HG03575 (cell line): ENCODE results near the gene NEDD8.
"Not testable (repeated sequence)": the region's sequence is repeated elsewhere in the genome, so short reads cannot be mapped to it uniquely, and the experiment has no call there.

Experiments used
- ATAC-seq: cut with Tn5 transposase; IDR thresholded peaks from one replicate; pipeline ENCODE4 v1.9.1; 2021; ENCODE audit not compliant: unreplicated experiment, insufficient number of reproducible peaks, low FRiP score; ENCODE audit errors: extremely low read depth

Gene NEDD8

DNA sequence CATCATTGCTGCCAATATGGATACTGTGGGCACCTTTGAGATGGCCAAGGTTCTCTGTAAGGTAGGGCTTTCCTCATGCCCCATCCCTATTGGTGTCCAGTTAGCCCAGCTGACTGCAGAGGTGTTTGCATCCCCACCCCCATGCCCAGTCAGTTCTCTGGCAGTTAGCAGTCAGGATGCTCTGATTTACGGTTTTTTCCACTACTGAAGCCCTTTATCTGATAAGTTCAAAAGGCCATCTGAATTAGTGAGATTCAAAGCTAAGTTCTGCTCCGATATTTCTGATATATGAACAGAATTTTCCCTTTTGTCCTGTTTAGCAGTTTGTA, 1.3 kb upstream of the NEDD8 start:
- ATAC-seq = no peak

DNA sequence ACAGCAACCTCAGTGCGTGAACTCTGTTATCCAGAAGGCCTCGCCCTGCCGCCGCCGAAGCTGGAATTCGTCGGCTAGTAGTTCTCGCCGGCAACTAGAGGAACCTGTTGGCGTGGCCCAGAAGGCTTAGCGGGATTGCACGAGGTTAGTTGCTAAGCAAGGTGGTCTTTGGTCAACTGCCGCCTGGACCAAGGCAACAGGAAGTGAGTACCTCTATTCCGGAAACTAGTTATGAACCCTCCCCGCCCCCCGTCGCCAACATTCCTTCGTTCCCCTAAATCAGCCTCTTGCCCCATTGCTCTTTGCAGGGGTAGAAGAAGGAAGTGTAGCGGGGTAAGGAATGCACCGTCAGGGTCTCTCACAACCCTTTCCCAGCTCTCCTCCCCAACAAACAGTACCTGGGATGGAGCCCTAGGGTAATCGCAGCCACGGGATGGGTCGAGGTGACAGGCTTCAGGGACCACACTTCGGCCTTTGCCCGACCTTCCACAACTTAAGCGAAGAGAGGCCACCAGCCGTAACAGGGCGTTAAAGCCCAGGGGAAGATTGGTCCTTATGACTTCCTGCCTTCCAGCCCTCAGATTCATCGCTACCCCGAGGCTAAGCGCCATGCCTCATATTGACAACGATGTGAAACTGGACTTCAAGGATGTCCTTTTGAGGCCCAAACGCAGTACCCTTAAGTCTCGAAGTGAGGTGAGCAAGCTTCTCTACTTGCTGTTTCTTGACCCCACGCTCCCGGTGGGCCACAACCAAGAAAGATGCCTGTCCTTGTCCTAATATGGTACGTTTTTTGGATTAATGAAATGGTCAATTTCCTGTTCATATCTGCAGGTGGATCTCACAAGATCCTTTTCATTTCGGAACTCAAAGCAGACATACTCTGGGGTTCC, 724 bp upstream of the NEDD8 start, which contains the start of gene GMPR2:
GMPR2 (plus strand) TSS at position 285 of the 893 bp plus-strand sequence; CDS start at position 610, 325 bp downstream.
- no peak for ATAC-seq

DNA sequence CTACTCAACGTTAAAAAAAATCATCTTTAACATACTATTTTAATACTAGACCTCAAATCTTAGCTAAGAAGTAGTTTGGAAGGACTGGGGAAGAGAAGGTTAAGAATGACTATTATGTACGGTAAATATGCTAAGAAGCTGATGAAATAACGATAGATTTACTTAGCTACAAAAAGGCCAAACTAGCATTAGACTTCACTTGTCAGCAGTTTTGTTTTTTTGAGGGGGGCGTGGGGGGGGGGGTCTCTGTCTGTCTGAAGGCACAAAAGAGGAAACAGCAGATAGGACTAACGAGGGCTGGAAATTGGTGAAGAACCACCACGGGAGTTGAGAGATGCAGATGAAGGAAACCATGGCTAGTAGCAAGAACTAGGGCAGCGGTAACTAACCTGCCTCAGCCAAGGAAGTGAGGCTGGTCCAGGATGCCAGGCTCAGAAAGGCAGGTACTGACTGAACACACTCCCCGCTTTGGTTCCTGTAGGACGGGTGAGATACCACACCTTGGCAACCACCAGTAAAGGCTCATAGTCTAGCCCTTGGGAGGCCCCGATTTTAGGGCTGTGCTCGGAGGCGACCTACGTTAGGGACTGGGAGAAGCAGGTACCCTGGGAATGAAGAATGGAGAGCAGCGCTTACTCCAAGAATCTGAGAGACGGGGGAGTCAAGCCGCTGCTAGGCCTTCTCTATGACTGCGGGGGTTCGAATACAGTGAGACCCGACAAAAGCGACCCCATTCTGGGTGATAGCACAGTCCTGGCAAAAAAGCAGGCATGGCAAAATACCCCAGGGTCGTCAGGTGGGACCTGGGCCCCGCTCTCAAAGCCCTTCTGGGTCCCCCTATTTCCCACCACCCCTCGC, 675 bp downstream of the NEDD8 start:
- ATAC-seq = no peak

DNA sequence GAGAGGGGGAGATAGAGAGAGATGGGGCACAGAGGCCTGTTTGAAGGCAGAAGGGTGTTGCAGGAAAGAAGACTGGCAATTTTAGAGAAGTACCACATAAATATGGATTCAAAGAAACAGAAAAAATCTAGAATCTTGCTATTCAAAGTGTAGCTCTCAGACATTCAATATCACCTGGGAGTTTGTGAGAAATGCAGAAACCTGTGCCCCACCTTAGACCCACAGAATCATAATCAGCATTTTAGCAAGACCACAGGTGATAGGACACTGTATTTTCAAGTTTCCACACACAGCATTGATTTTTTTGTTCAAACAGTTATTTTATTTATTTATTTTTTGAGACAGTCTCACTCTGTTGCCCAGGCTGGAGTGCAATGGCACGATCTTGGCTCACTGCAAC, 3.3 kb downstream of the NEDD8 start:
- ATAC-seq = no peak

DNA sequence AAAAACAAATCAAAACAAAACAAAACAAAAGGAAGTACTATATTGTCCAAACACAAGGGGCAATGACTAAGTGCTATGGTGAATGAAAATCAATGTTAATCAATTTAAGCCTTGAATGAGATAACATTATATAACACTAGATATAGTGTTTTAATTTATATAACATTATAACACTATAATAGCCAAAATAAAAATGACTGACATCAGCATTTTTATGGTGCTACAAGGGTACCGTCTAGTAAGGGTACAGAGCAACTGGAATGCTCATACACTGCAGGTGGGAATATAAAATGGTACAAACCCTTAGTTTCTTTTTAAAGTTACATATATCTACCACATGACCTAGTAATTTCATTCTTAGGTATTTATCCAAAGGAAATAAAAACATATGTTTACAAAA, 5.7 kb downstream of the NEDD8 start:
- no peak for ATAC-seq

DNA sequence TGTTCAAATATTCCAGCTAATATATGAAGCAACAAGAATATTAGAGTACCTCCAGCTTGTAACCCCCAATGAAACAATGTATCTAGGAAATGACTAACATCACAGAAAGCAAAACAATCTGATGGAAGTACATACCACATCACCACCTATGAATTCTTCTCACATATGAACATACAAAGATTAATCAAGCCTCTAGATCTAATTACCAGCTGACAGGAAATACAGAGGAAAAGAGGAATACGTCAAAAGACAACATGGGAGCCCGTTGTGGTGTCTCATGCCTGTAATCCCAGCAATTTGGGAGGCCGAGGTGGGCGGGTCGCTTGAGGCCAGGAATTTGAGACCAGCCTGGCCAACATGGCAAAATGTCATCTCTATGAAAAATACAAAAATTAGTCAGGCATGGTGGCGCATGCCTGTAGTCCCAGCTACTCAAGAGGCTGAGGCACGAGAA, 7.5 kb downstream of the NEDD8 start:
- no peak for ATAC-seq

DNA sequence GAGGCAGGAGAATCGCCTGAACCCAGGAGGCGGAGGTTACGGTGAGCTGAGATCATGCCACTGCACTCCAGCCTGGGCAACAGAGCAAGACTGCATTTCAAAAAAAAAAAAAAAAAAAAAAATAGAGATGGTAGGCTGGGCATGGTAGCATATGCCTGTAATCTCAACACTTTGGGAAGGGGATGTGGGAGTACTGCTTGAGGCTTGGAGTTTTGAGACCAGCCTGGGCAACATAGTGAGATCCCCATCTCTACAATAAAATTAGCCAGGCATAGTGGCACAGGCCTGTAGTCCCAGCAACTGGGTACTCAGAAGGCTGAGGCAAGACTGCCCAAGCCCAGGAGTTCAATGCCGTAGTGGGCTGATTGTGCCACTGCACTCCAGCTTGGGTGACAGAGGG, 9.2 kb downstream of the NEDD8 start:
- ATAC-seq = not testable (repeated sequence)

DNA sequence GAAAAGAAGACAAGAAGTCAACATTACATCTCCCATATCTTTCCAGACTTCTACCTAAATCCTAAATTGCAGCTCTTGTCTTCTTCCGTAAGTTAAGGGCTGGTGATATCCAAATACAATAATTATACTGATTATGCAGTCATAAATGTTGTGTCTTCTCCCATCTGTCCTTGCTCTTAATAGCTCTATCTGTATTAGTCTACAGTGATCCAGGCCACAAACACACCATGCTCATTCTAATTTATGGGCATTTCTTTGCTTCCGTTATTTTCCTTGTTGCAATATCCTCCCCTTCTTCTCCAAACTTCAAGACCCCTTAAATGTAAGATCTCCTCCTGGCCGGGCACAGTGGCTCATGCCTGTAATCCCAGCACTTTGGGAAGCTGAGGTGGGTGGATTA, 12.6 kb downstream of the NEDD8 start:
- ATAC-seq = no peak

DNA sequence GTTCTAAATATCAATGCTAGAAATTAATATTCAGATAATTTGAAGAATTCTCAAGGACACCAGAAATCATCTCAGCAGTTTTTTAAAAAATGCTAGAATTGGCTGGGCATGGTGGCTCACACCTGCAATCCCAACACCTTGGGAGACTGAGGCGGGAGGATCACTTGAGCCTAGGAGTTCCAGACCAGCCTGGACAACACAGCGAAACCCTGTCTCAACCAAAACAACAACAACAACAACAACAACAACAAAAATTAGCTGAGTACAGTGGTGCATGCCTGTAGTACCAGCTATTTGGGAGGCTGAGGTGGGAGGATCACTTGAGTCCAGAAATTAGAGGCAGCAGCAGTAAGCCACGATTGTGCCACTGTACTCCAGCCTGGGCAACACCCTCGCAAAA, 13.1 kb downstream of the NEDD8 start:
- no peak for ATAC-seq

DNA sequence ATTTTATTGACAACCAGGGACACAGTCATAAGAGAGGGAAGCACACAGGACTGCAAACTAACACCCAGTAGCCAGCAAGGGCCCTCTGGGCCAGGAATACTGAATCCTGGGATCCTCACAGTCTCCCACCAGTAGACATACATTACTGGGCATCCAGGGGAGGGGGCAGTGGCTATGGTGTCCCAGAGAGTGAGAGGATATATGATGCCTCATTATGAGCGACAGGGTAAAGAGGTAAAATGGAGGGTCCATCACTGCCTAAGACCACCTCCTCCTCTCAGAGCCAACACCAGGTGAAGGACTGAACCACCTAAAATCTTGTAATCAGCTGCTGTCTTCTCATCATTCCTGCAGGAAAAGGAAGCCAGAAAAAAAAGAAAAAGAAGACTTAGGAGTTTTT, 15.3 kb downstream of the NEDD8 start:
- ATAC-seq = not testable (repeated sequence)

DNA sequence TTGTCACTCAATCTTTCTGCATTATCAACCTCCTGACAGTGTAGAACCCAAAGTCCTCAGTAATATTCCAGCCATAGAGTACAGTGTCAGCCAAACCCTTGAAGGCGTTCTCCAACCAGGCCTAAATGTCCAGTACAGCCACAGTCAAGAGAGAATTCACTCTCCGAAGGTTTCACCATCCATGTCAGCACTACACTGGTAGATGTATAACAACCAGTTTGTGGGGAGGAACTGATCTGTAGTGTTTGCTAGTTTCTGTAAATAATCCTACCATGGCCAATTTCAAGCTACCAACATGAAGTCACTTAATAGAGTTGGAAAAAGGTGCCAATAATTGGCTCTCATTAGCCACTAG, 15.8 kb downstream of the NEDD8 start:
- no peak for ATAC-seq

DNA sequence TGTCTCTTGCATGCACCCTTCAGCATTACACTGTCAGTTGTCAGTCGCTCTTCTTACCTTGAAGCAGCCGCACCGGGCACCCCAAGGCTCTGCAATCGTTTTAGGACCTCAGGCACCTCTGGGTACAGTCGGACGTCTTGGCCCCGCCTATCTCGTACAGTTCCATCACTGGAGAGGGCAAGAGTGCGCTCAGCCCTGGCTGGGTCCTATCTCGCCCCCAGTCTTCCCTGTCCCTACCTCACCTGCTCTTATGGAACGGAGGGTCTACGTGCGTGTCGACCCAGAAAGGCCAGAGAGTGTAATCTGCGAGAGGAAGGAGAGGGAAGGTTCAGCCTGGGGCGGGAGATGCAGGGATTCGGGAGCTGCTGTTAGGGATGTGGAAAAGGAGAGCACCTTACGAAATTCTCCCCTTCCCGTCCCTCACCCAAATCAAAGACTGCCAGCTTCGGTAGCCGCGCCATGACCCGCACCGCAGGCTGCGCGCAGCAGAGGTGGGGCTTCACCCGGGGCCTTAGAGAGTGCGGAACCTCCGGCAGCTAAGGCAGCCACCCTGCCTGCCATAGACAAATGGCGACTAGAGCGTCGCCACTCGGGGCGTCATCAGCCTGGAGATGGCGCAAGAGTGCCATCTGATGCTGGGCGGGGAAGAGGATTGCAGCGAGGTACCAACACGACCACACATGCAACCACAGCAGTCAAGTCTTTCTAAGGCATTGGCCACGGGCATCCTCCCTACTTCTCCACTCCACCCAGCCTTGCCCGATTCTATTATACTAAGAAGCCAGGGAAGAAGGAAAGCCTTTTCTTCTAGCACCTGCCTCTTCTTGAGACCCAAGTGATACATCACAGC, 16.4 kb downstream of the NEDD8 start, which contains the start of gene MDP1:
MDP1 (minus strand) TSS at position 572 of the 850 bp plus-strand sequence; CDS start at position 461, 111 bp downstream.
- peak; percentile 28 for ATAC-seq

DNA sequence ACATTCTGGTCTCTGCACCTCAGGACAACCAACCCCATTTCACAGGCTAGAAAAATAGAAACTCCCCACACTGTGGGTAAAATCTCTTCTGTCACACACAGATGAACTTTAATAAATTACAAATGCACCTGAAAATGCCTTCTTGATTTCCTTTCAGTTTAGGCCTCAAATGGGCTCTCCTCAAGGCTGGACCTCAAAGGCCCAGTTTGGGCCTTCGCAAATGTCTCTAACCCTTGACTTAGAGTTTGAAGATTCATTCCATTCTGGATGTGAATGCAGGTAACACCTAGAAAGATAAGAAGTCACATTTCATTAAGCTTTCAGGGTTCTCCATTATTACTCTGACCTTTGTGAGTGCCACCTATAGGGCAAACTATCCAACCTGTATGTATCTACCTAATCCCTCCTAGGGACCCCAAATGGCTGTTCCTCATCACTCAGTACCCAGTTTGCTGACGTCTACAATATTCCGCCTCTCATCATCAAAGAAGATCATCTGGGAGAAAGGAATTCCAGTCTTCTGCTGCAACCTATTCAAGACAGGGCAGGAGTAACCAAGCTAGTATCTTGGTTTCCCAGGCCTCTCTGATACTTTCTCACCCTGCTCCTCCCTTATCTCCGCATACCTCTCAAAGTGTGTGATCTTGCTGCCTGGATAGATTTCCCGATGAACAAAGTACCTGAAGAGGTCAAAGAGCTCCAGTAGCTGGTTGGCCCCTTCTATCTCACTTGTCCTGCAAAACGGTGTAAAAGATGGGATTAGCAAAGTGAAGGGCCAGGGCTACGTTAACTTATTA, 18.1 kb downstream of the NEDD8 start:
- no peak for ATAC-seq

DNA sequence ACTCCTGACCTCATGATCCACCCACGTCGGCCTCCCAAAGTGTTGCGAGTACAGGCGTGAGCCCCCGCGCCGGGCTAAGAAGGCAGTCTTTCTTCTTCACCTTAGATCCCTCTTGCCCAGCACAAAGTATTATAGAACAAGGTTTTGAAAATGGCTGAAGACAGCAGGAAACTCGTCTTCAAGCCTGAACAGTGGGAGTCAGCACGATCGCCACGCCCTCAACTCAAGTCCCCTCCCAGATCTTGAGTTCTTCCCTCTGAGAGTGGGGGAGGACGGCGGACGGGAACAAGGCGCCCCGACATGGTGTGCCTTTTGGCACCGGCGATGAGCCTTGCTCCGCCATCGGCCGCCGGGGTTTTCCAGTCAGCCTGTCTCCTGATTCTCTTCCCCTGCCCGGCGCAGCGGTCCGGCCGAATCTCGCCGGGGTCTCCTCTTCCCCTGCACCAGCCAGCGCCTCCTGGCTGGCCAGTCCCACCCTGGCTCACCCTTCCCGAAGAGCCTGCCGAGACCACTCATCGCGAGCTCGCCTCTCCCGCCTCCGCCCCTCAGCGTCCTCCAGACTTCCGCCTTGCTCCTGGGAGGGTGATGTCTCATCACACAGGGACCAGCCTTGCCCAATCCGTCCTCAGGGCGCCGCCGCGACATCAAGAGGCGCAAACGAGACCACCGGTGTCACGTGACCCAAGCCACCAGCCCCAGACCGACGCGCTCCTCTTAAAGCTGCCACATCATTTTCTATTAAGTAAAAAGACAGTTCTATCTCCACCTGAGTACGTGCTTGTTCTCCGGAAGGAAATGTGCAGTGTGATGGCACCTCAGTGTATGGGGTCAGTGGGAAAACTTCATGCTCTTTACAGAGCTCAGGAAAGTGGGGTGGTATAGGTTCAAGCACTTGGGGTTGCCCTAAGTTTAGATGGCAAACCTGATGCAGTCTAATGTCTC, 19.0 kb downstream of the NEDD8 start, which contains the start of gene CHMP4A:
CHMP4A (minus strand) TSS at position 565 of the 942 bp plus-strand sequence; CDS start at position 516, 49 bp downstream.
- ATAC-seq = peak; percentile 37

DNA sequence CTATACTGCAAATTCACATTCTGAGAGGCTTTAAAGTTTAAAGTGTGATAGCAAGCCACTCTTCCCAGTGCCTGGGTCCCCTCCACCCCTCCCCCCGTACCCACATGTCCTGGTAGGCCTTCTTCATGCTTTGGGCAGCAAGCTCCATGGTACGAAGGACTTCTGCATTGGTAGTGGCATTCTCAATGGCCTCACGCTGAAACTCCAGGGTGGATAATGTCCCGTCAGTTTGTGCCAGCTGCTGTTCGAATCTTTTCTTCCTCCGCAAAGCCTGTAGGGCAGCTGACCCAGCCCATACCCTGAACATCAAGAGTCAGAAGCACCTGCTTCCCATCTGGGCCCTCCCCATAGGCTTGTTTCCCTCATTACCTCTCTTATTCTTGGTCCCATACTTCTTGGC, 20.9 kb downstream of the NEDD8 start:
- ATAC-seq = no peak

DNA sequence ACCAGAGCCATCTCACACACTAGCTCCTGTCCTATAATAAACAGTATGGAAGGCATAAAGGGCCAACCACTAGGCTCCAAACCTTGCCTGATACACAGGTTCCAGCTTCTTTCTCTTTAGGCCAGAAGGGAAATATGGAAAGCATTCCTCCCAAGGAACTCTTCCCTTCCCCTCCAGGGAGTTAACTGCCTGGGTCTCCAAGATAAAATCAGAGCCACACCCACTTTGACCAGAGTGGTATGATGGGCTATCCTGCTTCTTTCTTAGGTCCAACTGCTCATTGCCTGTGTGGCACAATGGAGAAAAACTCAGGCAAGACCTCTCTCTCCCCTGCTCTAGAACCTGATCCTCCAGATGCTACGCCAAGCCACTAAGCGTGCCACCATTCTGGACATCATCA, 24.5 kb downstream of the NEDD8 start:
- no peak for ATAC-seq

DNA sequence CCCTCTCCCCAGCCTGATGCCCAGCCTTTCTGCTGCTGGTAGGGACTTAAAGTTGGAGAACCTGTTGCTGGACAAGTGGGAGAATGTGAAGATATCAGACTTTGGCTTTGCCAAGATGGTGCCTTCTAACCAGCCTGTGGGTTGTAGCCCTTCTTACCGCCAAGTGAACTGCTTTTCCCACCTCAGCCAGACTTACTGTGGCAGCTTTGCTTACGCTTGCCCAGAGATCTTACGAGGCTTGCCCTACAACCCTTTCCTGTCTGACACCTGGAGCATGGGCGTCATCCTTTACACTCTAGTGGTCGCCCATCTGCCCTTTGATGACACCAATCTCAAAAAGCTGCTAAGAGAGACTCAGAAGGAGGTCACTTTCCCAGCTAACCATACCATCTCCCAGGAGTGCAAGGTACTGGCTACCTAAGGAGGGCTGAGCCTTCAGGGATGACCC, 25.0 kb downstream of the NEDD8 start:
- ATAC-seq = no peak
